Gastrocnemius medialis (tissue), 4 donors: Measurements from ENCODE around the gene SAMD8. TPM values are rescaled to one million over a fixed set of nuclear protein-coding genes. Genes with fewer than 3 reads are reported as not detected.
"Not testable (repeated sequence)": the region's sequence is repeated elsewhere in the genome, so short reads cannot be mapped to it uniquely, and the experiment has no call there.

Source experiments
- ATAC-seq, 2 donors: fragments of 150-250 bp; one replicate each; pipeline ENCODE4 v1.9.1; 2016
- DNase-seq, 2 donors: peaks; one replicate each; pipeline ENCODE4 v3.0.0-alpha.2; 2019
- H3K27ac ChIP-seq, 4 donors: fragments of 200-600 bp; sonication (generic); 1 replicate in 1 of 4; 2 replicates in 3 of 4; pipeline ENCODE4 v1.5.1; 2016 to 2018; ENCODE audit warnings: mild to moderate bottlenecking in 2 of 4, moderate library complexity in 1 of 4
- H3K27me3 ChIP-seq, 3 donors: fragments of 200-600 bp; sonication (generic) in 2 of 3; 1 replicate in 1 of 3; 2 replicates in 2 of 3; pipeline versions ENCODE4 v1.5.1 to v1.6.0; 2016 to 2019; ENCODE audit warnings: mild to moderate bottlenecking in 1 of 3, moderate library complexity in 1 of 3
- H3K36me3 ChIP-seq, 2 donors: fragments of 200-600 bp; sonication (generic) in 1 of 2; one replicate each; pipeline ENCODE4 v1.5.1; 2017 to 2018
- H3K4me1 ChIP-seq, 2 donors: fragments of 200-600 bp; sonication (generic) in 1 of 2; one replicate each; pipeline ENCODE4 v1.5.1; 2016 to 2017; ENCODE audit warnings: mild to moderate bottlenecking in 2 of 2
- H3K4me3 ChIP-seq, 4 donors: fragments of 200-600 bp; sonication (generic) in 3 of 4; 1 replicate in 1 of 4; 2 replicates in 3 of 4; pipeline ENCODE4 v1.5.1; 2016 to 2019; ENCODE audit warnings: mild to moderate bottlenecking in 2 of 4
- H3K9me3 ChIP-seq, 3 donors: fragments of 200-600 bp; sonication (generic) in 2 of 3; 1 replicate in 1 of 3; 2 replicates in 2 of 3; pipeline ENCODE4 v1.5.1; 2016 to 2019
- POLR2A ChIP-seq, 2 donors: fragments of 450-650 bp; IDR thresholded peaks; one replicate each; pipeline ENCODE4 v1.6.1; 2017; ENCODE audit warnings: antibody characterized with exemption in 2 of 2, mild to moderate bottlenecking in 2 of 2, moderate library complexity in 2 of 2
- in situ Hi-C, 4 donors: fragments of 200-750 bp; cut with MboI; loops; one replicate each; pipeline versions ENCODE4 v1.15.0 to v1.8.0; 2017; ENCODE audit warnings: low sequenced_read_pairs in 4 of 4
- intact Hi-C: fragments of 100-400 bp; cut with DNase I; formaldehyde crosslinking; loops from one replicate; pipeline ENCODE4 v1.15.1; 2023; ENCODE audit warnings: low total_unique reads
- total RNA-seq, 4 donors: library from RNA; depleted of rRNA; stranded (reverse); fragments of >200 nt; gene quantifications; one replicate each; pipeline versions ENCODE4 v1.1.0 to v1.2.3, GENCODE V29; 2016
- TF ChIP-seq, protein P1 (sequence below), 5 experiments: fragments of 450-650 bp in 3 of 5; fragments of 200-600 bp in 2 of 5; sonication (generic) in 2 of 5; IDR thresholded peaks in 4 of 5; conservative IDR thresholded peaks in 1 of 5; 1 replicate in 4 of 5; 2 replicates in 1 of 5; pipeline ENCODE4 v1.5.1; 2016 to 2019; ENCODE audit warnings: antibody characterized with exemption in 5 of 5, mild to moderate bottlenecking in 3 of 5, moderate library complexity in 3 of 5

The SAMD8 gene
- total RNA-seq, 4 donors from 2014 or later, result 46.2 to 125 (median 68.9) TPM

DNA sequence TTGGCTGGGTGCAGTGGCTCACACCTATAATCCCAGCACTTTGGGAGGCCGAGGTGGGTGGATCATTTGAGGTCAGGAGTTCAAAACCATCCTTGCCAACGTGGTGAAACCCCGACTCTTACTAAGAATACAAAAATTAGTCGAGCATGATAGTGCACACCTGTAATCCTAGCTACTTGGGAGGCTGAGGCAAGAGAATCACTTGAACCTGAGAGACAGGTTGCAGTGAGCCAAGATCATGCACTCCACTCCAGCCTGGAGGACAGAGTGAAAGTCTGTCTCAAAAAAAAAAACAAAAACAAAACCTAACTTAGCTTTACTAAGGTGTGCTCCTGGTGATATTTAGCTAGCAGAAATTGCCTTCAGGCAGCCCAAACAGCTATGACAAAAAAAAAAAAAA is 74.9 kb downstream of the SAMD8 start:
- H3K27ac ChIP-seq, result peak overlapping the region in 3 of 4 donors; percentile 21 to 50 (median 36)
- no peak for ATAC-seq
- H3K9me3 ChIP-seq, result no peaks in the 10 kb centered on the region
- no peaks in the 10 kb centered on the region for H3K27me3 ChIP-seq
- H3K36me3 ChIP-seq, result peaks cover 0 to 7% of the 10 kb centered on the region in 2 donors
- peaks cover 3 to 5% of the 10 kb centered on the region in 2 donors for H3K4me1 ChIP-seq
- DNase-seq, result no peak
- in situ Hi-C loops (loop anchor here in 1 of 4 donors (5.0 kb wide), 1 partner anchor 46 kb away; no protein-coding TSS in a partner anchor), intact Hi-C loops (no loop called here)
- TF ChIP-seq, protein P1, sequence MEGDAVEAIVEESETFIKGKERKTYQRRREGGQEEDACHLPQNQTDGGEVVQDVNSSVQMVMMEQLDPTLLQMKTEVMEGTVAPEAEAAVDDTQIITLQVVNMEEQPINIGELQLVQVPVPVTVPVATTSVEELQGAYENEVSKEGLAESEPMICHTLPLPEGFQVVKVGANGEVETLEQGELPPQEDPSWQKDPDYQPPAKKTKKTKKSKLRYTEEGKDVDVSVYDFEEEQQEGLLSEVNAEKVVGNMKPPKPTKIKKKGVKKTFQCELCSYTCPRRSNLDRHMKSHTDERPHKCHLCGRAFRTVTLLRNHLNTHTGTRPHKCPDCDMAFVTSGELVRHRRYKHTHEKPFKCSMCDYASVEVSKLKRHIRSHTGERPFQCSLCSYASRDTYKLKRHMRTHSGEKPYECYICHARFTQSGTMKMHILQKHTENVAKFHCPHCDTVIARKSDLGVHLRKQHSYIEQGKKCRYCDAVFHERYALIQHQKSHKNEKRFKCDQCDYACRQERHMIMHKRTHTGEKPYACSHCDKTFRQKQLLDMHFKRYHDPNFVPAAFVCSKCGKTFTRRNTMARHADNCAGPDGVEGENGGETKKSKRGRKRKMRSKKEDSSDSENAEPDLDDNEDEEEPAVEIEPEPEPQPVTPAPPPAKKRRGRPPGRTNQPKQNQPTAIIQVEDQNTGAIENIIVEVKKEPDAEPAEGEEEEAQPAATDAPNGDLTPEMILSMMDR (IDR thresholded peaks at IDR 0.05 in 4 of 5, conservative IDR thresholded peaks at IDR 0.05 in 1 of 5), result no peak
- no peak for TF ChIP-seq POLR2A (IDR thresholded peaks at IDR 0.05)
- H3K4me3 ChIP-seq, result no peak overlapping the region

DNA sequence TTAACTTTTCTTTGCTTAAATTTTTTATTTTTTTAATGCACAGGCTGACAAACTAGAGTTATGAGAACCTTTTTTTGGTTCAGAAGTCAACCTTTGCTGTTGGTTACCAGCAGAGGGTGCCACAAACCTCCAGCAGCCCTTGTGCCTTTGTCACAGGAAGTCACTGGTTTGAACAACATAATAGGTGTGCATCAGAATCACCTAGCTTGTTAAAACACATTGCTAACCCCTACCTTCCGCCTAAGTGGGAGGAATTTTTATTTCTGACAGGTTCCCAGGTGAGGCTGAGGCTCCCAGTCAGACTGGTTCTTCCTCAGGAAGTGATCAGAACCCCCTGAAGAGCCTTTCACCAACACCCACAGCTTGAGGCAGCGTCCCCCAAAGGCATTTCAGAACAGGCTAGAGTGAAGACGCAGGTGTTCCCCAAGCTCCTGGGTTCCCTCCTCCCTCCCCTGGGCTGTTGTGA is 76.5 kb downstream of the SAMD8 start:
- TF ChIP-seq, protein P1 (IDR thresholded peaks at IDR 0.05 in 4 of 5, conservative IDR thresholded peaks at IDR 0.05 in 1 of 5), result peak; percentile 52 to 64 (median 62)
- TF ChIP-seq POLR2A (IDR thresholded peaks at IDR 0.05), result no peak
- in situ Hi-C loops (loop anchor here in 1 of 4 donors (5.0 kb wide), 1 partner anchor 44 kb away; no protein-coding TSS in a partner anchor), intact Hi-C loops (loop anchor here (2.0 kb wide), 1 partner anchor 47 kb away; the partner anchor contains the start of gene COMTD1)
- H3K27ac ChIP-seq, result peak overlapping the region in 1 of 4 donors; percentile 5
- no peaks in the 10 kb centered on the region for H3K9me3 ChIP-seq
- H3K27me3 ChIP-seq, result no peaks in the 10 kb centered on the region
- peak; percentile 32 to 68 for ATAC-seq
- peaks cover 3 to 5% of the 10 kb centered on the region in 2 donors for H3K4me1 ChIP-seq
- peaks cover 0 to 5% of the 10 kb centered on the region in 2 donors for H3K36me3 ChIP-seq
- peak; percentile 24 to 53 for DNase-seq
- H3K4me3 ChIP-seq, result no peak overlapping the region

DNA sequence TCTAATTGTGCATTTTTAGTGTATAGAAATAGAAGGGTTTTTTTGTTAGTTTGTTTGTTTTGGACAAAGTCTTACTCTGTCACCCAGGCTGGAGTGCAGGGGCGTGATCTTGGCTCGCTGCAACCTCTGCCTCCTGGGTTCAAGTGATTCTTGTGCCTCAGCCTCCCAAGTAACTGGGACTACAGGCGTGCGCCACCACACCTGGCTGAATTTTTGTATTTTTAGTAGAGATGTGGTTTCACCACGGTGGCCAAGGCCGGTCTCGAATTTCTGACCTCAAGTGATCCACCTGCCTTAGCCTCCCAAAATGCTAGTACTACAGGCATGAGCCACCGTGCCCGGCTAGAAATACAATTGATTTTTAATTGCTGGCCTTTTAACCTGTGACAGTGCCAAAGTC is 77.1 kb downstream of the SAMD8 start:
- intact Hi-C loops, result loop anchor here (2.0 kb wide), 1 partner anchor 46 kb away; the partner anchor contains the start of gene COMTD1
- in situ Hi-C loops, result loop anchor here in 1 of 4 donors (5.0 kb wide), 1 partner anchor 44 kb away; no protein-coding TSS in a partner anchor
- ATAC-seq, H3K36me3 ChIP-seq, H3K4me3 ChIP-seq, H3K4me1 ChIP-seq, DNase-seq, H3K27ac ChIP-seq, H3K9me3 ChIP-seq, H3K27me3 ChIP-seq: not testable (repeated sequence)

DNA sequence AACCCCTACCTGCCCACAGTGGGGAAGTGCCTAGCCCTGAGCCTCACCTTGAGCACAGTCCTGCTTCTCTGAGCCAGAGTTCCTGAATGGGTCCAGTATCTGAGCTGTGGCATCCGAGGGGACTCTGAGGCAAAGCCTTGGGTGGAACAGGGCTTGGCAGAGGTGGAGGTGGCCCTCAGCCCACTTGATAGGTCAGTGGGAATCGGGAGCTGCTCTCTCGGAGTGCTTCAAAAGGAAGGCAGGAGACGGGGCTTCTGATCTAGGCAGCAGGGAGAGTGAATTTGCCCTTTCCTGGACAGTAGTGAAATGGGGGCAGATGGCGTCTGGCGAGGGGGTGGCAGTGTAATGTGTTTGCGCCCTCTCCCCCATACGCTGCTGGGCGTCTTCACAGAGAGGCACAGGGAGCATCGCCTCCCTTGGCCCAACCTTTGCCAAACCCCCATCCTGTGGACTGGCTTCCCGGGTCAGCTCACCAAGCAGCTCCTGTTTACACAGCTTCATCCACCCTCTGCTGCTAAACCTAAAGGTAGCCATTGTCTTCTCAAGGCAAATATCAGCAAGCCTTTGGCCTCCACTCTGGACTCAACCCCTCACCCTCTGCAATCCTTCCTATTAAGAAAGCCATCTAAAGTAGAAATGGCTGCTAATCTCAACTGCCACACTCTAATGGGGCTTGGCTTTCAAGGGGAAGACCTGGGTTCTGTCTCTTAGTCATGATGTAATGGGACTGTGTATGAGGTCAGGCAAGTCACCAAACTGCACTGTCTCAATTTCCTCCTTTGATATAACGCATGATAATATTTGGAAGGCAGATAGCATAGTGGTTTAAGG is 78.0 kb downstream of the SAMD8 start:
- TF ChIP-seq, protein P1 (IDR thresholded peaks at IDR 0.05 in 4 of 5, conservative IDR thresholded peaks at IDR 0.05 in 1 of 5), result no peak
- no peak for TF ChIP-seq POLR2A (IDR thresholded peaks at IDR 0.05)
- ATAC-seq (no peak), DNase-seq (no peak)
- in situ Hi-C loops, result loop anchor here in 1 of 4 donors (5.0 kb wide), 1 partner anchor 43 kb away; no protein-coding TSS in a partner anchor
- intact Hi-C loops, result loop anchor here (2.0 kb wide), 1 partner anchor 45 kb away; the partner anchor contains the start of gene COMTD1
- Histone ChIP-seq H3K27ac (no peak overlapping the region), H3K4me1 (peaks cover 3 to 5% of the 10 kb centered on the region in 2 donors), H3K4me3 (no peak overlapping the region), H3K36me3 (no peaks in the 10 kb centered on the region), H3K9me3 (no peaks in the 10 kb centered on the region), H3K27me3 (no peaks in the 10 kb centered on the region)
